Liver (tissue), 9 donors: ENCODE data around the gene LAGE3. TPM values are rescaled to one million over a fixed set of nuclear protein-coding genes. Genes with fewer than 3 reads are reported as not detected.
"Not testable (repeated sequence)": the region's sequence is repeated elsewhere in the genome, so short reads cannot be mapped to it uniquely, and the experiment has no call there.

Experiments used
- DNase-seq: peaks from one replicate; pipeline ENCODE4 v3.0.0-alpha.2; 2017; ENCODE audit warnings: low spot score
- H3K27ac ChIP-seq, 2 donors: one replicate each; pipeline ENCODE4 v1.7.0; 2013; ENCODE audit warnings: inconsistent platforms in 2 of 2, low read length in 2 of 2, control low read depth in 1 of 2, low read depth in 1 of 2, mild to moderate bottlenecking in 1 of 2
- H3K27me3 ChIP-seq, 4 donors: one replicate each; pipeline versions ENCODE4 v1.6.1 to v1.7.0; 2013; ENCODE audit warnings: low read length in 3 of 4, inconsistent platforms in 1 of 4, mild to moderate bottlenecking in 1 of 4, moderate library complexity in 1 of 4; ENCODE audit not compliant: control insufficient read depth in 4 of 4, insufficient read depth in 4 of 4
- H3K36me3 ChIP-seq, 4 donors: one replicate each; pipeline versions ENCODE4 v1.6.1 to v1.7.0; 2013; ENCODE audit warnings: low read length in 3 of 4, mild to moderate bottlenecking in 3 of 4, low read depth in 1 of 4, moderate library complexity in 1 of 4; ENCODE audit not compliant: control insufficient read depth in 4 of 4, insufficient read depth in 3 of 4
- H3K4me1 ChIP-seq, 4 donors: one replicate each; pipeline versions ENCODE4 v1.6.1 to v1.7.0; 2013; ENCODE audit warnings: low read length in 3 of 4, mild to moderate bottlenecking in 3 of 4, moderate library complexity in 1 of 4; ENCODE audit not compliant: control insufficient read depth in 4 of 4, insufficient read depth in 4 of 4
- H3K4me3 ChIP-seq, 3 donors: one replicate each; pipeline versions ENCODE4 v1.6.1 to v1.7.0; 2013; ENCODE audit warnings: low read length in 3 of 3, control low read depth in 1 of 3, low read depth in 1 of 3, mild to moderate bottlenecking in 1 of 3
- H3K9ac ChIP-seq, 2 donors: one replicate each; pipeline ENCODE4 v1.7.0; 2013; ENCODE audit warnings: low read length in 2 of 2, mild to moderate bottlenecking in 2 of 2, moderate library complexity in 2 of 2, control low read depth in 1 of 2, low read depth in 1 of 2
- H3K9me3 ChIP-seq, 4 donors: one replicate each; pipeline versions ENCODE4 v1.6.1 to v1.7.0; 2013; ENCODE audit warnings: low read length in 3 of 4; ENCODE audit not compliant: control insufficient read depth in 4 of 4
- GABPA ChIP-seq, 2 donors: IDR thresholded peaks in 1 of 2; conservative IDR thresholded peaks in 1 of 2; 2 replicates each; pipeline ENCODE4 v1.6.1; 2016; ENCODE audit warnings: antibody characterized with exemption in 2 of 2, mild to moderate bottlenecking in 1 of 2, moderate library complexity in 1 of 2
- HNF4A ChIP-seq, 2 donors: conservative IDR thresholded peaks; 2 replicates each; pipeline ENCODE4 v1.6.1; 2016; ENCODE audit warnings: antibody characterized with exemption in 2 of 2, mild to moderate bottlenecking in 2 of 2
- JUND ChIP-seq, 2 donors: IDR thresholded peaks; 2 replicates each; pipeline ENCODE4 v1.6.1; 2016; ENCODE audit warnings: antibody characterized with exemption in 2 of 2
- MAX ChIP-seq: IDR thresholded peaks from 2 replicates; pipeline ENCODE4 v1.6.1; 2016; ENCODE audit warnings: antibody characterized with exemption
- RXRA ChIP-seq, 2 donors: IDR thresholded peaks; 2 replicates each; pipeline ENCODE4 v1.6.1; 2017 to 2018; ENCODE audit warnings: antibody characterized with exemption in 2 of 2, mild to moderate bottlenecking in 1 of 2
- SP1 ChIP-seq: IDR thresholded peaks from 2 replicates; pipeline ENCODE4 v1.6.1; 2018; ENCODE audit warnings: antibody characterized with exemption, mild to moderate bottlenecking
- YY1 ChIP-seq: IDR thresholded peaks from 2 replicates; pipeline ENCODE4 v1.6.1; 2016; ENCODE audit warnings: antibody characterized with exemption, mild to moderate bottlenecking
- ZBTB33 ChIP-seq: IDR thresholded peaks from 2 replicates; pipeline ENCODE4 v1.6.1; 2016; ENCODE audit warnings: antibody characterized with exemption
- WGBS: extraction: QIAGEN DNeasy Blood & Tissue Kit; methylation state at CpG from one replicate; pipeline ENCODE4 v1.1.7; 2013; 5-methylcytosine and 5-hydroxymethylcytosine counted together
- polyA plus RNA-seq, 2 donors: library from polyadenylated mRNA; stranded (reverse) in 1 of 2; unstranded in 1 of 2; fragments of 200-250 nt in 1 of 2; fragments of >200 nt in 1 of 2; fragmentation: Nextera tagmentation in 1 of 2; extraction: Ambion mirVana in 1 of 2; gene quantifications; one replicate each; pipeline versions ENCODE4 v1.2.1 to v1.2.3, GENCODE V29; 2013 to 2015
- total RNA-seq, 2 donors: library from RNA; depleted of rRNA; stranded (reverse); fragments of >200 nt; gene quantifications; one replicate each; pipeline ENCODE4 v1.2.3, GENCODE V29; 2014
- donor health status: healthy.
- donor health status: healthy.
- donor health status: healthy.
- donor health status: healthy.
- donor health status: healthy.

LAGE3 gene
- total and polyA plus RNA-seq, 4 donors = 8.5 to 18.1 (median 12.7) TPM

- Histone ChIP-seq H3K9ac (no peak overlapping the region), H3K27ac (no peak overlapping the region), H3K4me3 (no peak overlapping the region), H3K36me3 (peaks cover 3 to 18% (median 3%) of the 10 kb centered on the region in 4 donors), H3K4me1 (no peaks in the 10 kb centered on the region), H3K27me3 (no peaks in the 10 kb centered on the region), H3K9me3 (no peaks in the 10 kb centered on the region)
- TF ChIP-seq SP1 (no peak), GABPA (IDR thresholded peaks at IDR 0.05 in 1 of 2, conservative IDR thresholded peaks at IDR 0.05 in 1 of 2) (no peak), ZBTB33 (no peak), JUND (IDR thresholded peaks at IDR 0.05) (no peak), RXRA (IDR thresholded peaks at IDR 0.05) (no peak), HNF4A (conservative IDR thresholded peaks at IDR 0.05) (no peak)
- 85% methylated on average over 3 of the region's 3 CpGs for WGBS
- DNase-seq = no peak
These were observed 23.9 kb upstream of the LAGE3 start for GRCh38 chrX:154502989-154503388.

- no peak for DNase-seq
- no peak overlapping the region for H3K4me3 ChIP-seq
- no peak for TF ChIP-seq MAX
- no peak for TF ChIP-seq YY1
- no peaks in the 10 kb centered on the region for H3K4me1 ChIP-seq
- WGBS = 85% methylated on average over 8 of the region's 8 CpGs
- no peak overlapping the region for H3K27ac ChIP-seq
- no peaks in the 10 kb centered on the region for H3K9me3 ChIP-seq
- peaks cover 0 to 14% (median 1%) of the 10 kb centered on the region in 4 donors for H3K36me3 ChIP-seq
- no peak overlapping the region for H3K9ac ChIP-seq
- no peaks in the 10 kb centered on the region for H3K27me3 ChIP-seq
These were observed 23.0 kb upstream of the LAGE3 start for GRCh38 chrX:154502098-154502497.

DNA sequence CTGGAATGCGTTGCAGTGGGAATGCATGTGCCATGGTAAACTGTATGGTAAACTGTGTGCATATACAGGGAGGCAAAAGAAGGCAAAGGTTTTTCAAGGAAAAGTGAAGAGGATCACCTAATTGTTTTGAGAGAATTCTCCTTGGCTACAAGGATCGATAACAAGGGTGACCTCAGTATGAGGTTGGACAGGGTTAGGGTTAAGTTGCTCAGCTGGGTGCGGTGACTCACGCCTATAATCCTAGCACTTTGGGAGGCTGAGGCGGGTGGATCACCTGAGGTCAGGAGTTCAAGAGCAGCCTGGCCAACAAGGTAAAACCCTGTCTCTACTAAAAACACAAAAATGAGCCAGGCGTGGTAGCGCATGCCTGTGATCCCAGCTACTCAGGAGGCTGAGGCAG, 22.3 kb upstream of the LAGE3 start:
- DNase-seq, H3K27me3 ChIP-seq, H3K9me3 ChIP-seq, H3K9ac ChIP-seq, H3K4me3 ChIP-seq, H3K27ac ChIP-seq, H3K36me3 ChIP-seq, H3K4me1 ChIP-seq: not testable (repeated sequence)
- WGBS = 91% methylated on average over 7 of the region's 7 CpGs

- WGBS = 94% methylated on average over 4 of the region's 4 CpGs
- H3K36me3 ChIP-seq, H3K27ac ChIP-seq, H3K4me1 ChIP-seq, DNase-seq, H3K9me3 ChIP-seq, H3K4me3 ChIP-seq, H3K27me3 ChIP-seq, H3K9ac ChIP-seq: not testable (repeated sequence)
These were observed 17.6 kb upstream of the LAGE3 start for GRCh38 chrX:154496591-154497137.
